Endothelial cell of umbilical vein (primary cell): ENCODE results near the gene COPS4. TPM values are rescaled to one million over a fixed set of nuclear protein-coding genes. Genes with fewer than 3 reads are reported as not detected.

Experiments
- BruUV-seq: library from RNA; stranded (reverse); fragments of 400-500 nt; replicated peaks from 2 replicates; lab custom pipeline; 2021; lab: Mats Ljungman, UMichigan
- CTCF ChIA-PET: fragments of 300-600, 350-600 bp; sonication (Branson Sonifier 250); formaldehyde crosslinking; loops from one replicate; lab custom pipeline; 2021; ENCODE audit warnings: antibody characterized with exemption, inconsistent platforms; lab: Charles Lee
- POLR2A ChIA-PET: fragments of 300-600, 350-600 bp; sonication (Branson Sonifier 250); formaldehyde crosslinking; loops from one replicate; lab custom pipeline; 2021; ENCODE audit warnings: antibody characterized with exemption, inconsistent platforms; lab: Charles Lee
- DNase-seq: peaks from one replicate; pipeline ENCODE4 v3.0.0-alpha.2; 2011; ENCODE audit warnings: low read depth, low spot score
- FAIRE-seq: peaks from 2 replicates; lab custom pipeline; 2011; peaks lifted over from hg19 to GRCh38; lab: Jason Lieb, UNC
- H2AFZ ChIP-seq: 2 replicates; pipeline ENCODE4 v1.6.0; 2012; ENCODE audit warnings: low read depth, low read length, control low read depth, inconsistent platforms
- H3K27ac ChIP-seq: 2 replicates; pipeline ENCODE4 v1.5.1; 2011; ENCODE audit warnings: low read depth, mild to moderate bottlenecking, control low read depth, low read length, moderate library complexity; ENCODE audit not compliant: insufficient read depth
- H3K27me3 ChIP-seq, 2 experiments: 2 replicates each; pipeline versions ENCODE4 v1.6.0 to v1.6.1; 2011; ENCODE audit warnings: low read length in 2 of 2, mixed read lengths in 1 of 2; ENCODE audit not compliant: control insufficient read depth in 2 of 2, insufficient read depth in 2 of 2
- H3K36me3 ChIP-seq, 2 experiments: 2 replicates in 1 of 2; 3 replicates in 1 of 2; pipeline ENCODE4 v1.5.1; 2011; ENCODE audit warnings: low read length in 2 of 2, mild to moderate bottlenecking in 1 of 2, moderate library complexity in 1 of 2; ENCODE audit not compliant: control insufficient read depth in 2 of 2, insufficient read depth in 2 of 2; ENCODE audit errors: extremely low read depth in 1 of 2
- H3K4me1 ChIP-seq: 3 replicates; pipeline ENCODE4 v1.5.1; 2011; ENCODE audit warnings: mild to moderate bottlenecking, low read length; ENCODE audit not compliant: control insufficient read depth, insufficient read depth; ENCODE audit errors: extremely low read depth
- H3K4me2 ChIP-seq: 2 replicates; pipeline ENCODE4 v1.6.1; 2011; ENCODE audit warnings: low read length, control low read depth, mixed read lengths; ENCODE audit not compliant: insufficient read depth
- H3K4me3 ChIP-seq, 3 experiments: fragments of 200-600 bp in 1 of 3; sonication (generic), shearing (Covaris generic) in 1 of 3; replicated peaks in 1 of 3; 2 replicates each; pipeline ENCODE4 v1.5.1; 2011 to 2016; ENCODE audit warnings: control low read depth in 3 of 3, low read length in 3 of 3, mild to moderate bottlenecking in 2 of 3, inconsistent platforms in 1 of 3, low read depth in 1 of 3, moderate library complexity in 1 of 3; ENCODE audit not compliant: insufficient read depth in 1 of 3
- H3K79me2 ChIP-seq: 2 replicates; pipeline ENCODE4 v1.6.0; 2012; ENCODE audit warnings: low read length, inconsistent platforms; ENCODE audit not compliant: control insufficient read depth, insufficient read depth
- H3K9ac ChIP-seq: replicated peaks from 2 replicates; pipeline ENCODE3; 2011; ENCODE audit warnings: low read length, control low read depth; ENCODE audit not compliant: insufficient read depth; ENCODE audit errors: extremely low read depth
- H3K9me1 ChIP-seq: replicated peaks from 3 replicates; pipeline ENCODE4 v1.6.0; 2011; ENCODE audit warnings: mild to moderate bottlenecking, low read length; ENCODE audit not compliant: control insufficient read depth, insufficient read depth; ENCODE audit errors: extremely low read depth
- H3K9me3 ChIP-seq: replicated peaks from 2 replicates; pipeline ENCODE4 v1.5.1; 2012; ENCODE audit warnings: low read length, inconsistent platforms; ENCODE audit not compliant: control insufficient read depth, insufficient read depth
- H4K20me1 ChIP-seq: replicated peaks from 2 replicates; pipeline ENCODE3; 2011; ENCODE audit warnings: mild to moderate bottlenecking, low read length; ENCODE audit not compliant: control insufficient read depth, insufficient read depth; ENCODE audit errors: extremely low read depth
- CTCF ChIP-seq, 2 donors: IDR thresholded peaks; 1 replicate in 1 of 2; 2 replicates in 1 of 2; pipeline ENCODE4 v1.5.1; 2011; ENCODE audit warnings: low read length in 2 of 2, mild to moderate bottlenecking in 2 of 2, moderate library complexity in 2 of 2, control low read depth in 1 of 2, inconsistent platforms in 1 of 2, low read depth in 1 of 2; ENCODE audit not compliant: insufficient read depth in 1 of 2; ENCODE audit errors: extremely low read depth in 1 of 2
- EZH2 ChIP-seq: IDR thresholded peaks from 2 replicates; pipeline ENCODE4 v1.6.1; 2012; ENCODE audit warnings: borderline replicate concordance, low read depth, mild to moderate bottlenecking, moderate library complexity, low read length, inconsistent platforms; ENCODE audit not compliant: severe bottlenecking
- FOS ChIP-seq: IDR thresholded peaks from 2 replicates; pipeline ENCODE4 v1.6.1; 2011; ENCODE audit warnings: mild to moderate bottlenecking, low read length, moderate library complexity, borderline replicate concordance; ENCODE audit not compliant: insufficient read depth
- GATA2 ChIP-seq: IDR thresholded peaks from 2 replicates; pipeline ENCODE4 v1.7.0; 2011; ENCODE audit warnings: low read depth, mild to moderate bottlenecking, moderate library complexity, mixed read lengths, low read length; ENCODE audit not compliant: insufficient read length, insufficient read depth
- JUN ChIP-seq: IDR thresholded peaks from 2 replicates; pipeline ENCODE4 v1.6.1; 2011; ENCODE audit warnings: borderline replicate concordance, low read depth; ENCODE audit not compliant: insufficient read length, insufficient read depth
- MYC ChIP-seq: IDR thresholded peaks from one replicate; pipeline ENCODE4 v1.6.1; 2011; ENCODE audit warnings: mild to moderate bottlenecking, low read depth, low read length
- POLR2A ChIP-seq: IDR thresholded peaks from 2 replicates; pipeline ENCODE4 v1.6.1; 2012; ENCODE audit warnings: low read depth, mild to moderate bottlenecking, control low read depth, low read length
- POLR2AphosphoS5 ChIP-seq: IDR thresholded peaks from 2 replicates; pipeline ENCODE4 v1.6.1; 2012; ENCODE audit warnings: low read depth, mild to moderate bottlenecking, control low read depth, low read length, moderate library complexity; ENCODE audit not compliant: insufficient read depth
- dilution Hi-C: fragments of 300-500 bp; cut with MboI; formaldehyde crosslinking; loops from one replicate; pipeline ENCODE4 v1.15.0; 2019; ENCODE audit warnings: low sequenced_read_pairs; ENCODE audit not compliant: extremely low pct_ligation_motif_present
- intact Hi-C: fragments of 100-400 bp; cut with micrococcal nuclease; formaldehyde crosslinking; loops from one replicate; pipeline ENCODE4 v1.10.0; 2022
- polyA plus RNA-seq, 4 experiments: library from polyadenylated mRNA; depleted of rRNA in 3 of 4; stranded (reverse) in 3 of 4; unstranded in 1 of 4; fragments of >200 nt; gene quantifications; 2 replicates each; pipeline versions ENCODE4 v1.2.1 to v1.2.3, GENCODE V29; 2011 to 2012; ENCODE audit warnings: missing spikeins in 1 of 4
- total RNA-seq: library from RNA; stranded (reverse); gene quantifications from 2 replicates; pipeline ENCODE4 v1.2.3, GENCODE V29; 2021
- TF ChIP-seq, protein P1 (sequence below): IDR thresholded peaks from 2 replicates; pipeline ENCODE4 v1.6.1; 2011; ENCODE audit not compliant: insufficient read depth, insufficient read length

COPS4 gene
- total and polyA plus RNA-seq, 2 donors (not counting 3 experiments of a cell fraction or from before 2014, with no cell fraction given): 29.8 to 53.0 TPM

GRCh38 chr4:83075311-83076095 lies 40.5 kb downstream of the COPS4 start:
- dilution Hi-C loops (no loop called here), intact Hi-C loops (no loop called here)
- TF ChIP-seq POLR2A (no peak), POLR2AphosphoS5 (no peak), JUN (peak; percentile 85), EZH2 (no peak), FOS (peak; percentile 89), GATA2 (no peak), CTCF (IDR thresholded peaks at IDR 0.05; ENCODE audit: extremely low read depth in 1 of 2, insufficient read depth in 1 of 2, low read depth in 1 of 2, low read length in 2 of 2) (no peak), MYC (no peak)
- TF ChIP-seq, protein P1, sequence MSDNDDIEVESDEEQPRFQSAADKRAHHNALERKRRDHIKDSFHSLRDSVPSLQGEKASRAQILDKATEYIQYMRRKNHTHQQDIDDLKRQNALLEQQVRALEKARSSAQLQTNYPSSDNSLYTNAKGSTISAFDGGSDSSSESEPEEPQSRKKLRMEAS: no peak
- peak overlapping the region in 1 of 3 experiments; percentile 37 for H3K4me3 ChIP-seq
- no peaks in the 10 kb centered on the region for H3K27me3 ChIP-seq
- no peaks in the 10 kb centered on the region for H3K9me1 ChIP-seq
- peaks cover 0 to 5% of the 10 kb centered on the region in 2 experiments for H3K36me3 ChIP-seq
- ChIA-PET POLR2A (interaction anchor here (1.1 kb wide), 1 partner anchor 209 kb away, joined by 3 read pairs; the partner anchor contains the start of gene COQ2), CTCF (interaction anchor here (0.6 to 3.9 kb wide), 19 partner anchors 9 to 209 kb away, joined by 3 to 120 read pairs (median 6); partner anchors contain the start of gene COQ2)
- H3K9me3 ChIP-seq: no peaks in the 10 kb centered on the region
- TSS peak; percentile 21 for BruUV-seq
- H2AFZ ChIP-seq: no peak overlapping the region
- FAIRE-seq: peak; percentile 42
- peak overlapping the region; percentile 30 for H3K9ac ChIP-seq
- H3K4me2 ChIP-seq: peak overlapping the region; percentile 83
- no peaks in the 10 kb centered on the region for H4K20me1 ChIP-seq
- peak overlapping the region; percentile 36 for H3K27ac ChIP-seq
- peak; percentile 78 for DNase-seq
- H3K79me2 ChIP-seq: no peaks in the 10 kb centered on the region
- peaks cover 24% of the 10 kb centered on the region for H3K4me1 ChIP-seq
